Measurements from ENCODE around the gene DDX17.

Gene DDX17

GRCh38 chr22:38465673-38466490, 40.2 kb downstream of the DDX17 start:
- peak; percentile 52 for DNase-seq (ENCODE audit: low spot score)

GRCh38 chr22:38464992-38465672, 41.0 kb downstream of the DDX17 start:
- no peak for DNase-seq (ENCODE audit: low spot score)

GRCh38 chr22:38462960-38463784, 42.9 kb downstream of the DDX17 start:
- peak; percentile 73 for DNase-seq (ENCODE audit: low spot score)

- peak; percentile 92 for DNase-seq (ENCODE audit: low spot score)
Measured at GRCh38 chr22:38461414-38462081, 44.6 kb downstream of the DDX17 start.

- no peak for DNase-seq (ENCODE audit: low spot score)
Measured at GRCh38 chr22:38461057-38461413, 45.1 kb downstream of the DDX17 start.

- DNase-seq (ENCODE audit: low spot score) = no peak
Measured at GRCh38 chr22:38460426-38460840, 45.7 kb downstream of the DDX17 start.

GRCh38 chr22:38456841-38457699, 49.0 kb downstream of the DDX17 start:
- peak; percentile 78 for DNase-seq (ENCODE audit: low spot score)

GRCh38 chr22:38456272-38456835, 49.8 kb downstream of the DDX17 start:
- no peak for DNase-seq (ENCODE audit: low spot score)

- DNase-seq (ENCODE audit: low spot score) = no peak
Measured at GRCh38 chr22:38455530-38456271, 50.4 kb downstream of the DDX17 start.

- no peak for DNase-seq (ENCODE audit: low spot score)
Measured at GRCh38 chr22:38455076-38455529, 51.0 kb downstream of the DDX17 start, which contains the start of gene KCNJ4. Gene KCNJ4, minus strand, starts transcription at chr22:38455199. Its CDS starts 27,067 bp downstream, at chr22:38428132.

GRCh38 chr22:38454353-38455075, 51.6 kb downstream of the DDX17 start:
- no peak for DNase-seq (ENCODE audit: low spot score)

- no peak for DNase-seq (ENCODE audit: low spot score)
Measured at GRCh38 chr22:38453996-38454352, 52.1 kb downstream of the DDX17 start.

GRCh38 chr22:38453066-38453672, 52.9 kb downstream of the DDX17 start:
- no peak for DNase-seq (ENCODE audit: low spot score)

GRCh38 chr22:38452373-38453065, 53.6 kb downstream of the DDX17 start:
- no peak for DNase-seq (ENCODE audit: low spot score)

GRCh38 chr22:38451864-38452263, 54.2 kb downstream of the DDX17 start:
- no peak for DNase-seq (ENCODE audit: low spot score)

GRCh38 chr22:38451404-38451803, 54.7 kb downstream of the DDX17 start:
- DNase-seq (ENCODE audit: low spot score) = no peak

GRCh38 chr22:38450234-38450797, 55.8 kb downstream of the DDX17 start:
- no peak for DNase-seq (ENCODE audit: low spot score)

GRCh38 chr22:38449776-38450175, 56.3 kb downstream of the DDX17 start:
- DNase-seq (ENCODE audit: low spot score) = no peak
